H1 (cell line): ENCODE results near the gene AP1M1.

Source experiments
- CREB1 ChIP-seq: IDR thresholded peaks from 2 replicates; pipeline ENCODE4 v1.6.1; 2012; ENCODE audit warnings: inconsistent platforms
- EZH2 ChIP-seq: fragments of 200-600 bp; sonication (generic); IDR thresholded peaks from 2 replicates; pipeline ENCODE4 v1.7.1; 2012; ENCODE audit warnings: low read depth, mild to moderate bottlenecking, moderate library complexity, low read length, inconsistent platforms; ENCODE audit not compliant: severe bottlenecking
- GABPA ChIP-seq: IDR thresholded peaks from 2 replicates; pipeline ENCODE4 v1.6.1; 2011; ENCODE audit warnings: mild to moderate bottlenecking, low read length, moderate library complexity, borderline replicate concordance; ENCODE audit not compliant: insufficient read depth
- KDM1A ChIP-seq: fragments of 200-600, 300-600 bp; sonication (generic); IDR thresholded peaks from 2 replicates; pipeline ENCODE4 v1.7.1; 2016; ENCODE audit warnings: mild to moderate bottlenecking, low read length, borderline replicate concordance
- MAFK ChIP-seq: IDR thresholded peaks from 2 replicates; pipeline ENCODE4 v1.6.1; 2012; ENCODE audit warnings: low read depth, mild to moderate bottlenecking, improper control_type of control experiment, low read length
- POLR2A ChIP-seq, 2 experiments: IDR thresholded peaks; 1 replicate in 1 of 2; 2 replicates in 1 of 2; pipeline ENCODE4 v1.6.1; 2011; ENCODE audit warnings: low read depth in 2 of 2, low read length in 2 of 2, mild to moderate bottlenecking in 2 of 2; ENCODE audit errors: control extremely low read depth in 1 of 2
- RAD21 ChIP-seq, 2 experiments: IDR thresholded peaks in 1 of 2; conservative IDR thresholded peaks in 1 of 2; 2 replicates each; pipeline ENCODE4 v1.6.1; 2011; ENCODE audit warnings: low read depth in 2 of 2, low read length in 2 of 2, improper control_type of control experiment in 1 of 2, inconsistent platforms in 1 of 2, mild to moderate bottlenecking in 1 of 2, moderate library complexity in 1 of 2
- SIN3A ChIP-seq, 2 experiments: IDR thresholded peaks in 1 of 2; conservative IDR thresholded peaks in 1 of 2; 2 replicates each; pipeline ENCODE4 v1.6.1; 2011 to 2012; ENCODE audit warnings: low read length in 2 of 2, improper control_type of control experiment in 1 of 2, low read depth in 1 of 2, mild to moderate bottlenecking in 1 of 2
- SP1 ChIP-seq: IDR thresholded peaks from 2 replicates; pipeline ENCODE4 v1.6.1; 2011; ENCODE audit warnings: low read depth, low read length
- YY1 ChIP-seq: IDR thresholded peaks from 2 replicates; pipeline ENCODE4 v1.6.1; 2011; ENCODE audit warnings: low read depth, mild to moderate bottlenecking, low read length
- TF ChIP-seq, protein P1 (sequence below), 3 experiments: IDR thresholded peaks; 1 replicate in 2 of 3; 2 replicates in 1 of 3; pipeline versions ENCODE4 v1.5.1 to v1.6.1; 2011; ENCODE audit warnings: low read length in 3 of 3, mild to moderate bottlenecking in 3 of 3, inconsistent platforms in 2 of 3, low read depth in 1 of 3, moderate library complexity in 1 of 3; ENCODE audit not compliant: insufficient read depth in 1 of 3; ENCODE audit errors: control extremely low read depth in 1 of 3

DNA sequence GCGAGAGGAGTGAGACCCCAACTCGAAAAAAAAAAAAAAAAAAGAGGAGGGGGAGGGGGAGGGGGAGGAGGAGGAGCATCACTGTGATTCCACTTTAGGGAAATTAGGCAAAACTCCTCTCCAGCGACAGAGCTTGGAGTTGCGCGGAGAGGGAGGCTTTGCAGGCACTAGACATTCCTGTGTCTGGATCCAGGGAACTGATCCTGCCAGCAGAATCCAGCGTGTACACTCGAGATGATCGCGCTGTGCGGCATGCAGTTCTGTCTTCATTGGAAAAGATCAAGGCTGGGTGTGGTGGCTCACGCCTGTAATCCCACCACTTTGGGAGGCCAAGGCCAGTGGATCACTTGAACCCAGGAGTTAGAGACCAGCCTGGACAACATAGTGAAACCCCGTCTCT, 97.3 kb downstream of the AP1M1 start:
- TF ChIP-seq KDM1A = no peak
- TF ChIP-seq MAFK = no peak
- no peak for TF ChIP-seq POLR2A (IDR thresholded peaks at IDR 0.05; ENCODE audit: control extremely low read depth in 1 of 2, low read depth in 2 of 2, low read length in 2 of 2)
- no peak for TF ChIP-seq RAD21 (IDR thresholded peaks at IDR 0.05 in 1 of 2, conservative IDR thresholded peaks at IDR 0.05 in 1 of 2; ENCODE audit: low read depth in 2 of 2, low read length in 2 of 2)
- TF ChIP-seq, protein P1, sequence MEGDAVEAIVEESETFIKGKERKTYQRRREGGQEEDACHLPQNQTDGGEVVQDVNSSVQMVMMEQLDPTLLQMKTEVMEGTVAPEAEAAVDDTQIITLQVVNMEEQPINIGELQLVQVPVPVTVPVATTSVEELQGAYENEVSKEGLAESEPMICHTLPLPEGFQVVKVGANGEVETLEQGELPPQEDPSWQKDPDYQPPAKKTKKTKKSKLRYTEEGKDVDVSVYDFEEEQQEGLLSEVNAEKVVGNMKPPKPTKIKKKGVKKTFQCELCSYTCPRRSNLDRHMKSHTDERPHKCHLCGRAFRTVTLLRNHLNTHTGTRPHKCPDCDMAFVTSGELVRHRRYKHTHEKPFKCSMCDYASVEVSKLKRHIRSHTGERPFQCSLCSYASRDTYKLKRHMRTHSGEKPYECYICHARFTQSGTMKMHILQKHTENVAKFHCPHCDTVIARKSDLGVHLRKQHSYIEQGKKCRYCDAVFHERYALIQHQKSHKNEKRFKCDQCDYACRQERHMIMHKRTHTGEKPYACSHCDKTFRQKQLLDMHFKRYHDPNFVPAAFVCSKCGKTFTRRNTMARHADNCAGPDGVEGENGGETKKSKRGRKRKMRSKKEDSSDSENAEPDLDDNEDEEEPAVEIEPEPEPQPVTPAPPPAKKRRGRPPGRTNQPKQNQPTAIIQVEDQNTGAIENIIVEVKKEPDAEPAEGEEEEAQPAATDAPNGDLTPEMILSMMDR (IDR thresholded peaks at IDR 0.05; ENCODE audit: control extremely low read depth in 1 of 3, insufficient read depth in 1 of 3, low read depth in 1 of 3, low read length in 3 of 3) = no peak
- TF ChIP-seq EZH2 = no peak
- no peak for TF ChIP-seq YY1
- TF ChIP-seq SIN3A (conservative IDR thresholded peaks at IDR 0.05 in 1 of 2, IDR thresholded peaks at IDR 0.05 in 1 of 2; ENCODE audit: low read depth in 1 of 2, low read length in 2 of 2) = no peak
- TF ChIP-seq SP1 = no peak
- no peak for TF ChIP-seq CREB1
- TF ChIP-seq GABPA = no peak
